DOHH2 (cell line): Measurements from ENCODE around the gene CYP26C1.

ENCODE experiments used
- H3F3A ChIP-seq: fragments of 200-600 bp; sonication (generic), shearing (Covaris generic); 2 replicates; pipeline ENCODE4 v1.6.0; 2016; ENCODE audit warnings: antibody characterized with exemption, mild to moderate bottlenecking; ENCODE audit not compliant: control insufficient read depth, insufficient read depth
- H3K27ac ChIP-seq: fragments of 200-600 bp; sonication (generic); 2 replicates; pipeline ENCODE4 v1.5.1; 2014; ENCODE audit warnings: low read depth, mild to moderate bottlenecking, low read length, moderate library complexity
- H3K27me3 ChIP-seq: fragments of 200-600 bp; sonication (generic); 2 replicates; pipeline ENCODE4 v1.6.1; 2014; ENCODE audit warnings: mild to moderate bottlenecking, low read length, mixed read lengths; ENCODE audit not compliant: control insufficient read depth
- H3K36me3 ChIP-seq: fragments of 200-600 bp; sonication (generic); 2 replicates; pipeline ENCODE4 v1.6.1; 2014; ENCODE audit warnings: mild to moderate bottlenecking, low read length, moderate library complexity, mixed read lengths; ENCODE audit not compliant: control insufficient read depth
- H3K4me1 ChIP-seq: fragments of 200-600 bp; sonication (generic); 2 replicates; pipeline ENCODE4 v1.6.1; 2014; ENCODE audit warnings: mild to moderate bottlenecking, low read length, mixed read lengths; ENCODE audit not compliant: control insufficient read depth
- H3K4me2 ChIP-seq: fragments of 200-600 bp; sonication (generic); 2 replicates; pipeline ENCODE4 v1.6.0; 2014; ENCODE audit warnings: mild to moderate bottlenecking, low read length, moderate library complexity
- H3K4me3 ChIP-seq: fragments of 200-600 bp; sonication (generic); 2 replicates; pipeline ENCODE4 v1.5.1; 2014; ENCODE audit warnings: mild to moderate bottlenecking, low read length, mixed read lengths
- H3K79me2 ChIP-seq: fragments of 200-600 bp; sonication (generic); 2 replicates; pipeline ENCODE4 v1.6.1; 2014; ENCODE audit warnings: mild to moderate bottlenecking, low read length, mixed read lengths; ENCODE audit not compliant: control insufficient read depth
- H3K9me2 ChIP-seq: fragments of 200-600 bp; sonication (generic); replicated peaks from 2 replicates; pipeline ENCODE4 v1.6.1; 2014; ENCODE audit warnings: mild to moderate bottlenecking, low read length, mixed read lengths; ENCODE audit not compliant: control insufficient read depth
- H3K9me3 ChIP-seq: fragments of 200-600 bp; sonication (generic); 2 replicates; pipeline ENCODE4 v1.6.1; 2014; ENCODE audit warnings: antibody characterized with exemption, low read length, mixed read lengths; ENCODE audit not compliant: control insufficient read depth, insufficient read depth
- H4K20me1 ChIP-seq: fragments of 200-600 bp; sonication (generic); 2 replicates; pipeline ENCODE4 v1.6.0; 2014; ENCODE audit warnings: low read depth, mild to moderate bottlenecking, antibody characterized with exemption, low read length, moderate library complexity; ENCODE audit not compliant: control insufficient read depth, insufficient read depth
- EZH2phosphoT487 ChIP-seq: fragments of 200-600 bp; sonication (generic); IDR thresholded peaks from 2 replicates; pipeline ENCODE4 v1.6.1; 2017; ENCODE audit warnings: borderline replicate concordance, mild to moderate bottlenecking, antibody characterized with exemption, low read length, moderate library complexity, mixed read lengths
- TF ChIP-seq, protein P1 (sequence below): fragments of 200-600 bp; sonication (generic); IDR thresholded peaks from one replicate; pipeline ENCODE4 v1.5.1; 2014; ENCODE audit warnings: antibody characterized with exemption, mild to moderate bottlenecking, low read depth, low read length; ENCODE audit not compliant: poor library complexity, severe bottlenecking

The CYP26C1 gene

DNA sequence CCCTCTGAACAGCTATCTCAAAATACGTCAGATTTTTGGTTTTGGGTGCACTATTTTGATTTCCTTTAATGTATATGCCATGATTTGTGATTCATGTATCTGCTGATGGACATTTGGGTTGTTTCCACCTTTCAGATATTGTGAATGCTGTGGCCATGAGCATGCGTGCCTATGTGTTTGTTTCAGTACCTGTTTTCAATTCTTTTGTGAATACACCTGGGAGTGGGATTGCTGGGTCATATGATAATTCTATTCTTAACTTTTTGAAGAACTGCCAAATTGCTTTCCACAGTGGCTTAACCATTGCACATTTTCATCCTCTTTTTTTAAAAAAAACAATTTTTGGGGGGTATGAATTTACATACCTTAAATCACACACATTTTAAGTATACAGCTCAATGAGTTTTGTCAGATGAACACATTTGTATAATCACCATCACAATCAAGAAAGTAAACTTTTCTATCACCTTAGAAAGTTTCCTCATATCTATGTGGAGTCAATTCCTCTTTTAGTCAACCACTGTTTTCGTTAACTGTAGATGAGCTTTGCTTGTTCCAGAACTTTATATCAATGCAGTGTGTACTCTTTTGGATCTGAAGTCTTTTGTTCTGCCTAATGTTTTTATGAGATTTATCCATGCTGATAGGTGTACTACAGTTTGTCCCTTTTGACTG, 50.0 kb downstream of the CYP26C1 start:
- Histone ChIP-seq H3K36me3 (no peaks in the 10 kb centered on the region), H3K27me3 (no peaks in the 10 kb centered on the region), H4K20me1 (no peaks in the 10 kb centered on the region), H3K4me3 (peak overlapping the region; percentile 2), H3K27ac (peak overlapping the region; percentile 69), H3K4me2 (peak overlapping the region; percentile 55), H3K4me1 (peaks cover 44% of the 10 kb centered on the region), H3K9me3 (no peaks in the 10 kb centered on the region), H3F3A (0 out of 2 replicates have a peak, but pooled peaks cover 2% of the 10 kb centered on the region), H3K9me2 (no peaks in the 10 kb centered on the region), H3K79me2 (no peaks in the 10 kb centered on the region)
- TF ChIP-seq EZH2phosphoT487, result no peak
- TF ChIP-seq, protein P1, sequence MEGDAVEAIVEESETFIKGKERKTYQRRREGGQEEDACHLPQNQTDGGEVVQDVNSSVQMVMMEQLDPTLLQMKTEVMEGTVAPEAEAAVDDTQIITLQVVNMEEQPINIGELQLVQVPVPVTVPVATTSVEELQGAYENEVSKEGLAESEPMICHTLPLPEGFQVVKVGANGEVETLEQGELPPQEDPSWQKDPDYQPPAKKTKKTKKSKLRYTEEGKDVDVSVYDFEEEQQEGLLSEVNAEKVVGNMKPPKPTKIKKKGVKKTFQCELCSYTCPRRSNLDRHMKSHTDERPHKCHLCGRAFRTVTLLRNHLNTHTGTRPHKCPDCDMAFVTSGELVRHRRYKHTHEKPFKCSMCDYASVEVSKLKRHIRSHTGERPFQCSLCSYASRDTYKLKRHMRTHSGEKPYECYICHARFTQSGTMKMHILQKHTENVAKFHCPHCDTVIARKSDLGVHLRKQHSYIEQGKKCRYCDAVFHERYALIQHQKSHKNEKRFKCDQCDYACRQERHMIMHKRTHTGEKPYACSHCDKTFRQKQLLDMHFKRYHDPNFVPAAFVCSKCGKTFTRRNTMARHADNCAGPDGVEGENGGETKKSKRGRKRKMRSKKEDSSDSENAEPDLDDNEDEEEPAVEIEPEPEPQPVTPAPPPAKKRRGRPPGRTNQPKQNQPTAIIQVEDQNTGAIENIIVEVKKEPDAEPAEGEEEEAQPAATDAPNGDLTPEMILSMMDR, result no peak

DNA sequence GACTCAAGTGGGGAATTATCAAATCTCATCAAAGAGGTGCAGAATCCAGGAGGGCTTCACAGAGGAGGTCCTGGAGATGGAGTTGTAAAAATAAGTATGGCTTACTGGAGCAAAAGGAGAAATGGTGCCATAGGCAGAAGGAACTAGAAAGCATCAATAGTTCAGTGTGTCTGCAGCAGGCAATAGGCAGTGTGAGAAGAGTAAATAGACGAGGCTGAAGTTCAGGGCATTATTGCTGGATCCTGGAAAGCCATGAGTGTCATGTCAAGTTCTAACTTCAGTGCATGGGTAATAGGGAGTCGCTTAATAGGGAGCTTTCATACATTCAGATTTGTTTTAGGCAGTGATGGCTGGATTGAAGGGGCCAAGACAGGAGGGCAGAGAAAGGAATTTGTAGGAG, 52.4 kb downstream of the CYP26C1 start:
- TF ChIP-seq EZH2phosphoT487, result no peak
- TF ChIP-seq, protein P1, result no peak
- Histone ChIP-seq H3K36me3 (no peaks in the 10 kb centered on the region), H3K4me1 (peaks cover 50% of the 10 kb centered on the region), H3K79me2 (no peaks in the 10 kb centered on the region), H3K9me2 (no peaks in the 10 kb centered on the region), H3K27me3 (no peaks in the 10 kb centered on the region), H3K4me3 (no peak overlapping the region), H4K20me1 (no peaks in the 10 kb centered on the region), H3K4me2 (no peak overlapping the region), H3K27ac (no peak overlapping the region), H3F3A (0 out of 2 replicates have a peak, but pooled peaks cover 2% of the 10 kb centered on the region), H3K9me3 (no peaks in the 10 kb centered on the region)

DNA sequence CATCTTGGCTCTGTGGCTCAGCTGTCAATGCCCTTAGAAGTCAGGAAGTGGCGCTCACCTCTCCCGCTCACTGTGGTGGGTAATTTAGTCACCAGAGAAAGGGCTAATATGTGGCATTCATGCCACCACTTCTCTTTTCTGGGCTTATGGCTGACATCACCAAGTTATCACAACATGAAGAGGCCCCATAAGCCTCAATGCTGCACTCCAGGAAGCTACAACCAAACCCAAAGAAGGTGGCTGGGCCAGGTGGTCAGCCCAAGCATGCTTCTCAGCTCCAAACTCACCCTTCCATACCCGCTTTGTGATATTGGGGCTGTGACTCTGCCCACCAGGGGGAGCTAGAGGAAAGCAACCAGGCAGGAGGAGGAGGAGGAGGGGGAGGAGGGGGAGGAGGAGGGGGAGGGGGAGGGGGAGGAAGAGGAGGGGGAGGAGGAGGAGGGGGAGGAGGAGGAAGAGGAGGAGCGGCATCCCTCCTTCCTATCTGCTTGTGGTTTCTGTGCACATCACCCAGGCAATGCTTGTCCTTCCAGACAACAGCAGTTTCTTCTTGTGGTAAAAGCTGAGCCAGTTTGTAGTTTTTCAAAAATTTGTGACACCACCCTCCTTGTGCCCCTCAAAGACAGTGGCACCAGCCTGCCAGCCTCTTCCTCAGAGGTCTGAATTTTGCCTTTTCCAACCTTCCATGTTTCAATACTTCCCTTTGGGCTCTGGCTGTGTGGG, 55.2 kb downstream of the CYP26C1 start:
- H3K4me3 ChIP-seq, result no peak overlapping the region
- H3K4me2 ChIP-seq, result peak overlapping the region; percentile 39
- no peaks in the 10 kb centered on the region for H3K27me3 ChIP-seq
- no peaks in the 10 kb centered on the region for H3K9me2 ChIP-seq
- H3F3A ChIP-seq, result 0 out of 2 replicates have a peak, but pooled peaks cover 2% of the 10 kb centered on the region
- TF ChIP-seq, protein P1, result peak; percentile 70
- TF ChIP-seq EZH2phosphoT487, result no peak
- H3K27ac ChIP-seq, result no peak overlapping the region
- H3K79me2 ChIP-seq, result no peaks in the 10 kb centered on the region
- no peaks in the 10 kb centered on the region for H3K36me3 ChIP-seq
- H3K4me1 ChIP-seq, result peaks cover 30% of the 10 kb centered on the region
- no peaks in the 10 kb centered on the region for H4K20me1 ChIP-seq
- no peaks in the 10 kb centered on the region for H3K9me3 ChIP-seq
